ENCODE measurements around the gene MUC22.

GRCh38 chr6:31037169-31037568 lies 26.9 kb downstream of the MUC22 start:
- no peak for TF ChIP-seq CTCF (conservative IDR thresholded peaks at IDR 0.05; ENCODE audit: low read length)
- no peak for TF ChIP-seq EZH2phosphoT487 (IDR thresholded peaks at IDR 0.05; ENCODE audit: borderline replicate concordance)
